GM12878 (cell line): ENCODE measurements around the gene COL19A1. TPM values are rescaled to one million over a fixed set of nuclear protein-coding genes. Genes with fewer than 3 reads are reported as not detected.

Source experiments
- ATAC-seq: fragments of 200-7000 bp; cut with Tn5 transposase; 3 replicates; pipeline ENCODE4 v1.9.1; 2020; ENCODE audit warnings: mild to moderate bottlenecking, moderate library complexity
- BruUV-seq: library from RNA; stranded (reverse); fragments of 400-500 nt; replicated peaks from 2 replicates; lab custom pipeline; 2021; lab: Mats Ljungman, UMichigan
- CTCF ChIA-PET: fragments of 300-600 bp; sonication (Branson Sonifier 250); formaldehyde crosslinking; extraction: SDS; loops from one replicate; lab custom pipeline; 2021; ENCODE audit warnings: inconsistent platforms; lab: Yijun Ruan, JAX
- POLR2A ChIA-PET: fragments of 350-600 bp; formaldehyde crosslinking; extraction: SDS; loops from one replicate; lab custom pipeline; 2021; ENCODE audit warnings: inconsistent platforms; lab: Charles Lee
- RAD21 ChIA-PET: fragments of 300-600 bp; sonication (Branson Sonifier 250); formaldehyde crosslinking; loops from one replicate; lab custom pipeline; 2023; ENCODE audit warnings: antibody characterized with exemption; ENCODE audit not compliant: unreplicated experiment; lab: Charles Lee
- SMC1A ChIA-PET: fragments of 300-600 bp; sonication (Branson Sonifier 250); formaldehyde crosslinking; loops from one replicate; lab custom pipeline; 2023; ENCODE audit not compliant: unreplicated experiment, uncharacterized antibody; lab: Charles Lee
- DNase-seq: peaks from one replicate; pipeline ENCODE4 v3.0.0-alpha.2; 2011; ENCODE audit warnings: low read depth, low spot score
- FAIRE-seq: peaks from 3 replicates; lab custom pipeline; 2011; peaks lifted over from hg19 to GRCh38; lab: Jason Lieb, UNC
- H2AFZ ChIP-seq: 2 replicates; pipeline ENCODE4 v1.6.0; 2011; ENCODE audit warnings: low read depth, low read length, control low read depth; ENCODE audit not compliant: control insufficient read depth
- H3K27ac ChIP-seq: 2 replicates; pipeline ENCODE4 v1.5.1; 2011; ENCODE audit warnings: control low read depth; ENCODE audit not compliant: control insufficient read depth, insufficient read depth
- H3K27me3 ChIP-seq, 2 experiments: replicated peaks in 1 of 2; 2 replicates each; pipeline versions ENCODE4 v1.6.0 to v1.6.1; 2011; ENCODE audit warnings: low read length in 1 of 2; ENCODE audit not compliant: control insufficient read depth in 2 of 2, insufficient read depth in 2 of 2
- H3K36me3 ChIP-seq, 2 experiments: 2 replicates each; pipeline ENCODE4 v1.5.1; 2011; ENCODE audit warnings: low read length in 1 of 2; ENCODE audit not compliant: control insufficient read depth in 2 of 2, insufficient read depth in 2 of 2
- H3K4me1 ChIP-seq: 2 replicates; pipeline ENCODE4 v1.6.1; 2011; ENCODE audit warnings: mild to moderate bottlenecking, low read length, moderate library complexity, mixed read lengths; ENCODE audit not compliant: control insufficient read depth, insufficient read depth
- H3K4me2 ChIP-seq: 2 replicates; pipeline ENCODE4 v1.6.0; 2011; ENCODE audit warnings: control low read depth; ENCODE audit not compliant: control insufficient read depth, insufficient read depth
- H3K4me3 ChIP-seq: fragments of 200-600 bp; sonication (generic); 2 replicates; pipeline ENCODE4 v1.5.1; 2016
- H3K79me2 ChIP-seq: 2 replicates; pipeline ENCODE4 v1.6.0; 2011; ENCODE audit warnings: low read length; ENCODE audit not compliant: control insufficient read depth, insufficient read depth
- H3K9ac ChIP-seq: 2 replicates; pipeline ENCODE4 v1.8.0; 2011; ENCODE audit warnings: low read length, control low read depth, mixed read lengths; ENCODE audit not compliant: control insufficient read depth, insufficient read depth
- H3K9me3 ChIP-seq: replicated peaks from 3 replicates; pipeline ENCODE4 v1.5.1; 2011; ENCODE audit warnings: mild to moderate bottlenecking, low read length; ENCODE audit not compliant: control insufficient read depth, insufficient read depth
- H4K20me1 ChIP-seq: 2 replicates; pipeline ENCODE4 v1.6.0; 2011; ENCODE audit not compliant: control insufficient read depth, insufficient read depth
- CBFB ChIP-seq: IDR thresholded peaks from 2 replicates; pipeline ENCODE4 v1.6.1; 2016; ENCODE audit warnings: antibody characterized with exemption, low read depth
- NRF1 ChIP-seq: conservative IDR thresholded peaks from 2 replicates; pipeline ENCODE4 v1.6.1; 2011; ENCODE audit warnings: mild to moderate bottlenecking, low read depth, low read length, improper control_type of control experiment
- SMAD1 ChIP-seq: fragments of 450-650 bp; IDR thresholded peaks from 2 replicates; pipeline ENCODE4 v1.6.1; 2018; ENCODE audit warnings: mild to moderate bottlenecking, low read depth; ENCODE audit not compliant: partially characterized antibody
- SMARCA5 ChIP-seq: fragments of 450-650 bp; IDR thresholded peaks from 2 replicates; pipeline ENCODE4 v1.6.1; 2017; ENCODE audit warnings: mild to moderate bottlenecking
- SPI1 ChIP-seq: IDR thresholded peaks from 2 replicates; pipeline ENCODE4 v1.6.1; 2011; ENCODE audit warnings: low read depth, mild to moderate bottlenecking, low read length, moderate library complexity, borderline replicate concordance; ENCODE audit not compliant: insufficient read depth
- SUPT20H ChIP-seq: IDR thresholded peaks from 2 replicates; pipeline ENCODE4 v1.6.1; 2011; ENCODE audit warnings: low read depth, mild to moderate bottlenecking, low read length, moderate library complexity, borderline replicate concordance; ENCODE audit not compliant: control insufficient read depth
- WGBS: methylation state at CpG from one replicate; pipeline ENCODE4 v1.1.6; 2016; ENCODE audit warnings: low lambda C conversion rate; ENCODE audit not compliant: insufficient replicate concordance, insufficient coverage; ENCODE audit errors: missing lambda C conversion rate; 5-methylcytosine and 5-hydroxymethylcytosine counted together
- in situ Hi-C: fragments of 300-500 bp; cut with MboI; formaldehyde crosslinking; loops from 9 replicates; pipeline ENCODE4 v1.14.3; 2018; ENCODE audit warnings: mixed read lengths
- intact Hi-C: fragments of 100-400 bp; cut with micrococcal nuclease; formaldehyde crosslinking; loops from one replicate; pipeline ENCODE4 v1.14.2; 2022; ENCODE audit not compliant: unreplicated experiment
- polyA plus RNA-seq, 11 experiments: library from polyadenylated mRNA; depleted of rRNA in 4 of 11; unstranded in 6 of 11; stranded (reverse) in 5 of 11; fragments of >200 nt; fragmentation: Nextera tagmentation in 4 of 11; fragmentation: Illumina TruSeq in 1 of 11; extraction: Ambion mirVana in 4 of 11; extraction: Trizol in 1 of 11; gene quantifications; 1 replicate in 1 of 11; 2 replicates in 10 of 11; pipeline versions ENCODE4 v1.2.1 to v1.2.3, GENCODE V29; 2011 to 2016; ENCODE audit warnings: inconsistent platforms in 2 of 11, missing spikeins in 2 of 11, low read depth in 1 of 11
- total RNA-seq, 4 experiments: library from RNA; depleted of rRNA in 3 of 4; stranded (reverse); fragments of >200 nt in 3 of 4; fragmentation: Illumina TruSeq in 1 of 4; extraction: Trizol in 1 of 4; gene quantifications; 2 replicates each; pipeline versions ENCODE4 v1.2.1 to v1.2.3, GENCODE V29; 2013 to 2021
- TF ChIP-seq, protein P1 (sequence below): fragments of 450-650 bp; formaldehyde crosslinking; IDR thresholded peaks from 2 replicates; pipeline ENCODE4 v1.4.0; 2022; ENCODE audit warnings: mild to moderate bottlenecking, moderate library complexity
- TF ChIP-seq, protein P2 (sequence below): fragments of 450-650 bp; IDR thresholded peaks from 2 replicates; pipeline ENCODE4 v1.6.1; 2016; ENCODE audit warnings: mild to moderate bottlenecking, moderate library complexity, borderline replicate concordance
- TF ChIP-seq, protein P3 (sequence below): IDR thresholded peaks from 2 replicates; pipeline ENCODE4 v1.6.1; 2012; ENCODE audit warnings: low read depth, low read length, improper control_type of control experiment

COL19A1 gene
- total and polyA plus RNA-seq, 10 of the 15 experiments (the other 5 are each of a cell fraction or from before 2014, with no cell fraction given) = 1.1 to 13.5 (median 4.1) TPM

DNA sequence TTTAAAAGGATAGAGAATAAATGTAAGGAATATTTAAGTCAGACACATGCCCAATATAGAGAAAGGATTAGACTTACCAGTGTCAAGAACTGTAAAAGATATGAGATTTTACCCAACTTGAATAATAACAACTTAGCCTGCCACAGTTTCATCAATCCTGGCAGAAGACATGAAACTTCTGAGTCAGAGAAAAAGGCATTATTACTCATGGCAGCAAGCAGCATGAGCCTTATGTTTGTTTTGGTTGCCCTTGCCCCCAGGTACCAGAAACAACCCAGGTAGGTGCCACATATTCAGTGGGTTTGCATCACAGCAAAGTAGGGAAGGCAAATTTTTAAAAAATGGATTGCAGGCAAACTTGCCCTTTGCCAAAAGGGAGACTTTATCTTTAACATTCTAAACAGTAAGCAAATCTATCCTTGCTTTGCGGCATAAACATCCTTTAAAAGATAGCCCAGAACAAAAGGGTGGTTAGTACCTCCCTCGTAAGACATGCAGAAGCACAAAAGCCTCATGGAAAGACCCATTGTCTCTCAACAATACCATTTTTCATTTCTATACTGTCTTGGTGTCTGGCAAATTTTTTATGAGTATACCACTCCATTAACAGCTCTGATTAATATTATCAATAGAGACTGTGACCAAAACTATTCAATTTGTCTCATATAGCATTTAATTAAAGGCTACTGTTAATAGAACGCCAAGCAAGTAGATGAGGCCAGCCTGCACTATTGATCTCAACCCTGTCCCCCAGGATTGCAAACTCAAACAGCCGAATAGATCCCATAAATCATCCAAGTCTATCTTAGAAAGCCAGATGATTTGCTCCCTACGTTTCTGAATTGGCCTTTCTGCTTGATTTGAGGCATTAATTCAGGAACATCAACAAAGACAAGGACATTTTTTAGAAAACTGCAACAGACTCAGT, 185.1 kb downstream of the COL19A1 start:
- Histone ChIP-seq H3K36me3 (no peaks in the 10 kb centered on the region; a peak in 2 of 4 replicates), H3K9me3 (no peaks in the 10 kb centered on the region), H3K4me3 (no peak overlapping the region), H3K27ac (no peak overlapping the region), H3K4me1 (no peaks in the 10 kb centered on the region), H3K4me2 (no peak overlapping the region), H3K27me3 (no peaks in the 10 kb centered on the region), H3K79me2 (no peaks in the 10 kb centered on the region), H3K9ac (no peak overlapping the region), H2AFZ (no peak overlapping the region), H4K20me1 (no peaks in the 10 kb centered on the region)
- TF ChIP-seq, protein P1, sequence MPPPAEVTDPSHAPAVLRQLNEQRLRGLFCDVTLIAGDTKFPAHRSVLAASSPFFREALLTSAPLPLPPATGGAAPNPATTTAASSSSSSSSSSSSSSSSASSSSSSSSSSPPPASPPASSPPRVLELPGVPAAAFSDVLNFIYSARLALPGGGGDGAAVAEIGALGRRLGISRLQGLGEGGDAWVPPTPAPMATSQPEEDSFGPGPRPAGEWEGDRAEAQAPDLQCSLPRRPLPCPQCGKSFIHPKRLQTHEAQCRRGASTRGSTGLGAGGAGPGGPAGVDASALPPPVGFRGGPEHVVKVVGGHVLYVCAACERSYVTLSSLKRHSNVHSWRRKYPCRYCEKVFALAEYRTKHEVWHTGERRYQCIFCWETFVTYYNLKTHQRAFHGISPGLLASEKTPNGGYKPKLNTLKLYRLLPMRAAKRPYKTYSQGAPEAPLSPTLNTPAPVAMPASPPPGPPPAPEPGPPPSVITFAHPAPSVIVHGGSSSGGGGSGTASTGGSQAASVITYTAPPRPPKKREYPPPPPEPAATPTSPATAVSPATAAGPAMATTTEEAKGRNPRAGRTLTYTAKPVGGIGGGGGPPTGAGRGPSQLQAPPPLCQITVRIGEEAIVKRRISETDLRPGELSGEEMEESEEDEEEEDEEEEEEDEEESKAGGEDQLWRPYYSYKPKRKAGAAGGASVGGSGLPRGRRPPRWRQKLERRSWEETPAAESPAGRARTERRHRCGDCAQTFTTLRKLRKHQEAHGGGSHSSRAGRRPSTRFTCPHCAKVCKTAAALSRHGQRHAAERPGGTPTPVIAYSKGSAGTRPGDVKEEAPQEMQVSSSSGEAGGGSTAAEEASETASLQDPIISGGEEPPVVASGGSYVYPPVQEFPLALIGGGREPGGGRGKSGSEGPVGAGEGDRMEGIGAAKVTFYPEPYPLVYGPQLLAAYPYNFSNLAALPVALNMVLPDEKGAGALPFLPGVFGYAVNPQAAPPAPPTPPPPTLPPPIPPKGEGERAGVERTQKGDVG = no peak
- TF ChIP-seq SMARCA5 (no peak), SMAD1 (no peak), SPI1 (no peak), SUPT20H (no peak), NRF1 (no peak), CBFB (no peak)
- TF ChIP-seq, protein P2, sequence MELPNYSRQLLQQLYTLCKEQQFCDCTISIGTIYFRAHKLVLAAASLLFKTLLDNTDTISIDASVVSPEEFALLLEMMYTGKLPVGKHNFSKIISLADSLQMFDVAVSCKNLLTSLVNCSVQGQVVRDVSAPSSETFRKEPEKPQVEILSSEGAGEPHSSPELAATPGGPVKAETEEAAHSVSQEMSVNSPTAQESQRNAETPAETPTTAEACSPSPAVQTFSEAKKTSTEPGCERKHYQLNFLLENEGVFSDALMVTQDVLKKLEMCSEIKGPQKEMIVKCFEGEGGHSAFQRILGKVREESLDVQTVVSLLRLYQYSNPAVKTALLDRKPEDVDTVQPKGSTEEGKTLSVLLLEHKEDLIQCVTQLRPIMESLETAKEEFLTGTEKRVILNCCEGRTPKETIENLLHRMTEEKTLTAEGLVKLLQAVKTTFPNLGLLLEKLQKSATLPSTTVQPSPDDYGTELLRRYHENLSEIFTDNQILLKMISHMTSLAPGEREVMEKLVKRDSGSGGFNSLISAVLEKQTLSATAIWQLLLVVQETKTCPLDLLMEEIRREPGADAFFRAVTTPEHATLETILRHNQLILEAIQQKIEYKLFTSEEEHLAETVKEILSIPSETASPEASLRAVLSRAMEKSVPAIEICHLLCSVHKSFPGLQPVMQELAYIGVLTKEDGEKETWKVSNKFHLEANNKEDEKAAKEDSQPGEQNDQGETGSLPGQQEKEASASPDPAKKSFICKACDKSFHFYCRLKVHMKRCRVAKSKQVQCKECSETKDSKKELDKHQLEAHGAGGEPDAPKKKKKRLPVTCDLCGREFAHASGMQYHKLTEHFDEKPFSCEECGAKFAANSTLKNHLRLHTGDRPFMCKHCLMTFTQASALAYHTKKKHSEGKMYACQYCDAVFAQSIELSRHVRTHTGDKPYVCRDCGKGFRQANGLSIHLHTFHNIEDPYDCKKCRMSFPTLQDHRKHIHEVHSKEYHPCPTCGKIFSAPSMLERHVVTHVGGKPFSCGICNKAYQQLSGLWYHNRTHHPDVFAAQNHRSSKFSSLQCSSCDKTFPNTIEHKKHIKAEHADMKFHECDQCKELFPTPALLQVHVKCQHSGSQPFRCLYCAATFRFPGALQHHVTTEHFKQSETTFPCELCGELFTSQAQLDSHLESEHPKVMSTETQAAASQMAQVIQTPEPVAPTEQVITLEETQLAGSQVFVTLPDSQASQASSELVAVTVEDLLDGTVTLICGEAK = no peak
- TF ChIP-seq, protein P3, sequence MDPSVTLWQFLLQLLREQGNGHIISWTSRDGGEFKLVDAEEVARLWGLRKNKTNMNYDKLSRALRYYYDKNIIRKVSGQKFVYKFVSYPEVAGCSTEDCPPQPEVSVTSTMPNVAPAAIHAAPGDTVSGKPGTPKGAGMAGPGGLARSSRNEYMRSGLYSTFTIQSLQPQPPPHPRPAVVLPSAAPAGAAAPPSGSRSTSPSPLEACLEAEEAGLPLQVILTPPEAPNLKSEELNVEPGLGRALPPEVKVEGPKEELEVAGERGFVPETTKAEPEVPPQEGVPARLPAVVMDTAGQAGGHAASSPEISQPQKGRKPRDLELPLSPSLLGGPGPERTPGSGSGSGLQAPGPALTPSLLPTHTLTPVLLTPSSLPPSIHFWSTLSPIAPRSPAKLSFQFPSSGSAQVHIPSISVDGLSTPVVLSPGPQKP = no peak
- in situ Hi-C loops = no loop called here
- CTCF ChIA-PET = interaction anchor here (0.8 to 1.7 kb wide), 3 partner anchors 10 to 24 kb away, joined by 3 to 4 read pairs (median 3); no protein-coding TSS in a partner anchor
- WGBS = 81% methylated on average over 5 of the region's 5 CpGs
- no peak for ATAC-seq
- FAIRE-seq = no peak
- POLR2A ChIA-PET = no interaction called here
- RAD21 ChIA-PET = no interaction called here
- intact Hi-C loops = no loop called here
- BruUV-seq = no TSS peak
- SMC1A ChIA-PET = interaction anchor here (1.1 to 1.4 kb wide), 2 partner anchors 10 to 215 kb away, joined by 3 to 5 read pairs; no protein-coding TSS in a partner anchor
- DNase-seq = no peak
